Suppressor macrophage treated with lipopolysaccharide for 1 hour (primary cell): Measurements from ENCODE around the gene ELP4.
A peak's percentile ranks its signal among the peaks of the same experiment; 100 is the strongest.

ENCODE experiments used
- DNase-seq, 3 donors: peaks; one replicate each; pipeline ENCODE4 v3.0.0-alpha.2; 2020 to 2022

Gene ELP4

GRCh38 chr11:31802990-31803812, 293.6 kb downstream of the ELP4 start:
- DNase-seq = no peak

GRCh38 chr11:31803813-31804311, 294.3 kb downstream of the ELP4 start:
- no peak for DNase-seq

- DNase-seq = peak in 1 of 3 donors; percentile 44
Measured at GRCh38 chr11:31804312-31805036, 294.9 kb downstream of the ELP4 start.

- DNase-seq = no peak
Measured at GRCh38 chr11:31805037-31805628, 295.6 kb downstream of the ELP4 start.

- no peak for DNase-seq
Measured at GRCh38 chr11:31805629-31806185, 296.1 kb downstream of the ELP4 start.

- DNase-seq = no peak
Measured at GRCh38 chr11:31806186-31806927, 296.8 kb downstream of the ELP4 start.

- no peak for DNase-seq
Measured at GRCh38 chr11:31806928-31807798, 297.6 kb downstream of the ELP4 start.

- DNase-seq = no peak
Measured at GRCh38 chr11:31807799-31808667, 298.5 kb downstream of the ELP4 start.

GRCh38 chr11:31808721-31809540, 299.4 kb downstream of the ELP4 start:
- DNase-seq = no peak

- no peak for DNase-seq
Measured at GRCh38 chr11:31809541-31809856, 299.9 kb downstream of the ELP4 start.

GRCh38 chr11:31809857-31810778, 300.6 kb downstream of the ELP4 start:
- DNase-seq = peak in 2 of 3 donors; percentile 27 to 51

- DNase-seq = peak; percentile 88 to 93 (median 90)
Measured at GRCh38 chr11:31810779-31811647, 301.4 kb downstream of the ELP4 start, which contains the start of gene PAX6. TSS of gene PAX6 (minus strand) at chr11:31811322. CDS start at chr11:31806411, 4,911 bp downstream.

GRCh38 chr11:31812383-31813381, 303.1 kb downstream of the ELP4 start:
- peak in 2 of 3 donors; percentile 33 to 43 for DNase-seq

- no peak for DNase-seq
Measured at GRCh38 chr11:31813391-31814175, 304.0 kb downstream of the ELP4 start.
